WI38 (cell line): ENCODE measurements around the gene C16orf86.

Experiments
- H3K4me3 ChIP-seq: 2 replicates; pipeline ENCODE4 v1.5.1; 2011; ENCODE audit warnings: low read depth, mild to moderate bottlenecking, control low read depth, low read length
- CTCF ChIP-seq: IDR thresholded peaks from 2 replicates; pipeline ENCODE4 v1.5.1; 2012; ENCODE audit warnings: low read depth, mild to moderate bottlenecking, control low read depth, low read length

Gene C16orf86

DNA sequence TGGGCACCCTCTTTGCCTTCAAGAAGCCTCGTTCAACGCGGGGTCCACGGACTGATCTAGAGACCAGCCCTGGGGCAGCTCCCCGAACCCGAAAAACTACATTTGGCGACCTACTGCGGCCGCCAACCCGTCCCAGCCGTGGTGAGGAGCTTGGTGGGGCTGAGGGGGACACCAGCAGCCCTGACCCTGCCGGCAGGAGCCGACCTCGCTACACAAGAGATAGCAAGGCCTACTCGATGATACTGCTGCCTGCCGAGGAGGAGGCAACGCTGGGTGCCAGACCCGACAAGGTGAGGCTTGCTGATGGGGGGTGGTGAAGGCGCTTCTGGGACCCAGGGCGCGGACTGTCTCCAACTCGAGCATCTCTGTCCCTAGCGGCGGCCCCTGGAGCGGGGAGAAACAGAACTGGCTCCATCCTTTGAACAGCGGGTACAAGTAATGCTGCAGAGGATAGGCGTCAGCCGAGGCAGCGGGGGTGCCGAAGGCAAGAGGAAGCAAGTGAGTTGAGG, 12.2 kb upstream of the C16orf86 start:
- H3K4me3 ChIP-seq = no peak overlapping the region
- TF ChIP-seq CTCF = no peak

GRCh38 chr16:67655363-67655762, 11.3 kb upstream of the C16orf86 start:
- no peak for TF ChIP-seq CTCF
- H3K4me3 ChIP-seq = no peak overlapping the region

DNA sequence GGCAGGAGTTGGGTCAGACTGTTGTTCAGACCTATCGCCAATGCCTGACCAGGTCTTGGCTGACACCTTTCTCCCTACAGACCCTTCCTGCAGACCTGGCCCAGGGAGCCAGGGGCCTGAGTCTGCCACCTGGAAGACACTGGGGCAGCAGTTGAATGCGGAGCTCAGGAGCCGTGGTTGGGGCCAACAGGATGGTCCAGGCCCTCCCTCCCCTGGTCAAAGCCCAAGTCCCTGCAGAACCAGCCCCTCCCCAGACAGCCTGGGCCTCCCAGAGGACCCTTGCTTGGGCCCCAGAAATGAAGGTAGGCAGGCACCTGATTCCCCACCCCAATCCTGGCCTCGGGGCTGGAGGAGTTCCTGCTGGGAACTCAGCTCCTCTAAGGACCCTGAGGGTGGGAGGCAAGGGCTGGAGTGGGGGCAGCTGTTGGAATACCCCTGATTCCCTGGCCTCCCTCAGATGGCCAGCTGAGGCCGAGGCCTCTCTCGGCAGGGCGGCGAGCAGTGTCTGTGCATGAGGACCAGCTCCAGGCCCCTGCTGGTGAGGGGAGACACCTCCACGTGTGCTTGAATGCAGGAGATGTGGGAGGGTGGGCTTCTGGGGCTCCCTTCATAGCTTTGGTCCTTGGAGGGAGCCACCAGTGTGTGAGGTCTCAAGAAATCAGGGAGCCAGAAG, 10.1 kb upstream of the C16orf86 start:
- H3K4me3 ChIP-seq = no peak overlapping the region
- TF ChIP-seq CTCF = no peak

- no peak for TF ChIP-seq CTCF
These were observed 9.5 kb upstream of the C16orf86 start for GRCh38 chr16:67657017-67657608.

GRCh38 chr16:67657751-67658518, 8.7 kb upstream of the C16orf86 start:
- TF ChIP-seq CTCF = no peak
- no peak overlapping the region for H3K4me3 ChIP-seq

More at GRCh38 chr16:67657017-67657608, 9.5 kb upstream of the C16orf86 start:
- H3K4me3 ChIP-seq = no peak overlapping the region

GRCh38 chr16:67658849-67659674, 7.6 kb upstream of the C16orf86 start:
- H3K4me3 ChIP-seq = peak overlapping the region; percentile 88
- TF ChIP-seq CTCF = no peak
